SK-N-SH treated with all-trans-retinoic acid at 6 μM for 48 hours (cell line): ENCODE data around the gene PXT1.

Experiments
- CSDC2 ChIP-seq: fragments of 250-450 bp; sonication (Bioruptor Pico); IDR thresholded peaks from 2 replicates; pipeline ENCODE4 v1.5.0; 2020; ENCODE audit warnings: mild to moderate bottlenecking, moderate library complexity
- ZFP3 ChIP-seq: fragments of 250-450 bp; sonication (Bioruptor Pico); IDR thresholded peaks from 2 replicates; pipeline ENCODE4 v1.5.0; 2020; ENCODE audit warnings: mild to moderate bottlenecking, moderate library complexity

DNA sequence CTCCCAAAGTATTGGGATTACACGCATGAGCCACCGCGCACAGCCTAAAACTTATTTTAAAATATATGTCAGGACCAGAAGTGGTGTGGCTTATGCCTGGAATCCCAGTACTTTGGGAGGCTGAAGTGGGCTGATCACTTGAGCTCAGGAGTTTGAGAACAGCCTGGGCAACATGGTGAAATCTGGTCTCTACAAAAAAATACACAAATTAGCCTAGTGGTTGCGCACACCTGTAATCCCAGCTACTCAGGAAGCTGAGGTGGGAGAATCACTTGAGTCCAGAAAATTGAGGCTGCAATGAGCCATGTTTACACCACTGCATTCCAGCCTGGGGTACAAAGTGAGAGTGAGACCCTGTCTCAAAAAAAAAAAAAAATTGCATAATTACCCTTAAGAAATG is 13.7 kb downstream of the PXT1 start:
- TF ChIP-seq CSDC2 (CRISPR knock-in tag) (no peak), ZFP3 (CRISPR knock-in tag) (no peak)
